Stimulated activated CD8-positive, alpha-beta memory T cell treated with anti-CD3 and anti-CD28 coated beads, Interleukin-4, amount 100 ng/mL, for 24 hours (primary cell): ENCODE data around the gene EPHA1.
"Not testable (repeated sequence)": the region's sequence is repeated elsewhere in the genome, so short reads cannot be mapped to it uniquely, and the experiment has no call there.

Source experiments
- DNase-seq: peaks from one replicate; pipeline ENCODE4 v3.0.0-alpha.2; 2020; ENCODE audit warnings: low read depth

The EPHA1 gene

GRCh38 chr7:143402233-143402632 lies 6.4 kb downstream of the EPHA1 start:
- DNase-seq: not testable (repeated sequence)

- DNase-seq: no peak
These were observed 7.4 kb downstream of the EPHA1 start for GRCh38 chr7:143401265-143401664.

GRCh38 chr7:143399642-143400041 lies 9.0 kb downstream of the EPHA1 start:
- no peak for DNase-seq

GRCh38 chr7:143399151-143399550 lies 9.5 kb downstream of the EPHA1 start:
- no peak for DNase-seq

DNA sequence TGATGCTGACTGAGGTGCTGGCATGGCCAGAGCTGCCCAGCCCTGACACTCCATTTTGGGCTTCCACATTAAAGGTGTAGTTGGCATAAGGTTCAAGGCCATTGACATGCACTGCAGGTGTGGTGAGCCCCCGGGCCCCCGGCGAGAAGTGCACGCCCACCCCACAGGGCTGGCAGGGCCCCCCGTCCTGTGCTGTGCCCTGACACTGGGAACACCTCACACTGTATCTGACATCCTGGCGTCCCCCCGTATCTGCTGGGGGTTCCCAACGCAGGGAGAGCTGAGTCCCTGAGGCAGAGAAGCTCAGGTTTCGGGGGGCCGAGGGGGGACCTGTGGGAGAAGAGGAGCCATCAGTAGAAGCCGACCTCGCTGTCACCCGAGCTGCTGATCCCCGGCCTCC lies 10.0 kb downstream of the EPHA1 start:
- no peak for DNase-seq

- DNase-seq: no peak
These were observed 10.7 kb downstream of the EPHA1 start for GRCh38 chr7:143397710-143398530.

DNA sequence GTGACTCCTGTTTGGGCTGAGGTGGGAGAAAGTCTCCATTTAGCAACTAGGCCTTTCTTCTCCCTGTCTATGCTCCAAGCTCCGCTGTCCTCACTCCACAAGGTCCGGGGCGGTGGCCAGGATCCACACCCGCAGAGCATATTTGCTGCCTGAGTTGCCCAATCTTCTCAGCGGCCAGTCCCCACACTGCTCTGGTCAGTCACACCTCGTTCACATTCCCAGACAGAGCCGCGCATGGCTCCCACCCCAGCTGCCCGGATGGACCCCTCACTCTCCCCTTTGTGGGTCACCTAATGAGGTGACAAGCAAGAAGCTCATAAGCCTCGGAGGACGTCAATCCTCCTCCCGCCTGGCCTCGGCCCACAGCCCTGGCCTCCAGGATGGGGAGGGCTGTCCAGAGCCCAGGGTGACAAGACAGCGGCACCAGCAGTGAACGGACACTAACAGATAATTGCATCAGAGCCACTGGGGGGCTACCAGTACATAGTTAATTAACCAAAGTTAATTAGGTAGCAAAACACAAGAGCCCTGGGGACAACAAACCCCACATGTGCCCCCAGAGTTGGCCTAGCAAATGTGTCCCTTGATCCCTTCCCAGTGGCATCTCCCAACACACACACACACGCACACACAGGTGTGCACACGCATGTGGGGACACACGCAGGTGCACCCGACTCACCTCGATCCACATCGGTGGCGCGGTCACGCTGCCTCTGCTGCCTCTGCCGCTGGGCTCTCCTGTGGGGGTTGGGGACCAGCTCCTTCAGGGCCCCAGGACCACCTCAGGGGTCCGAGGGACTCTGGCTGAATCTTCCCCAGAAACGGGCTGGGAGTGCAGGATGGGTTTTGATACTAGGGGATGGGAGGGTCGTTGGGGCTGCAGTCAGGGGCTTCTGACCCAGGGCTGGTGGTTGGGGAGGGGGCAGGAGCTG lies 11.8 kb downstream of the EPHA1 start:
- no peak for DNase-seq

DNA sequence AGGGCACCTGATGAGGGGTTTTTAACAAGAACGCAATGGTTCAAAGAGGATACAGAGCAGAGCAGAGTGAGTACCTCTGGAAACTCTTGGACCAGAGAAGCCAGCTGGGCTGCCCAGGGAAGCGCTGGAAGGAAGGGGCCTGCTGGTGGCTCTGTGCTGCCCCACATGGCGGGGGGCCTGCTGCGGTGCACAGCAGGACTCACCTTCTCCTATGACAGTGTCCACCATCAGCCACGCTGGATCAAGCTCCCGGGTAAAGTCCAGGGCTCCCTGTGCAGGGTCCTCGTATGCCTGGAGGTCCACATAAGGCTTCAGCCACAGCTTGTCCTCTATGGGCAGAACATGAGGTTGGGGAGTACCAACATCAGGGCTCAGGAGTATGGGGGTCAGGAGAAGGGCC lies 12.5 kb downstream of the EPHA1 start:
- no peak for DNase-seq

DNA sequence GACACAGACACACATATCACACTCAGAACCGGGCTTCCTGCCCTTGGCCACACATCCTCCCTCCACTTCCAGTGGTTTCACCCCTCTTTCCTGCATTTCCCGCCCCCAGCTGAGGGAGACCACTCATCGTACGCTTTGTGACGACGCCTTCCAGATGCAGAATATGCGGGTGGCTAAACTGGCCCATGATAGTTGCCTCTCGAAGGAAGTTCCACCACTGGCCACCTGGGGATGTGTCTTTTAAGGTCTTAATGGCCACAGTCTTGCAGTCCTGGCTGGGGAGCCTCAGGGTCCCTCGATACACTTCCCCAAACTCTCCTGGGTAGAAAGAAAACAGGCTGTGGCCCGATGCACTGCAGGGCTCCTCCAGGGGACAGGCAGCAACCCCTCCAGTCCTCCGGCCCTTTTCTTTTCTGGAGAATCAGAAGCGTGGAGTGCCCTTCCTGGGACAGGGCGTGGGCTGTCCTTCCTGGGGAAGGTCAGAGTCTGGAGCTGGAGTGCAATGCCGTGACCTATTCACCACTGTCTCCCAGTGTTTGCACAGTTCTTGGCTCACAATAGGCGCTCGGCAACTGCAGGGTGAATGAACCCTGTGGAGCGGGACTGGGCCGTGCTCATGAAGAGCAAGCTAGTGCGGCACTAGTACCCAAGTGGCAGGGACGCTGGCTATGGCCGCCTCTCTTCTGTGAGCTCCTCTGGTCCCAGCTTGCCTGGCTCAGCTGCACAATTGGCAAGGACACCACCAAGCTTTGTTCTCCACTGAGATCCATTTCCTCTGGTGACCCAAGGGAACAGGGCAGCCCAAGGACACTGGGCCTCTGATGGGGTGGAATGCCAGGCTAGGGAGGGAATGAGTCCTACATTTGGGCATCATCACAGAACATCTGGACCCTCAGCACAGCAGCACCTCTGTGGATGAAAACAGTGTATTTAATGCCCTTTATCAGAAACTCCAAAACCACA lies 13.2 kb downstream of the EPHA1 start:
- no peak for DNase-seq

- no peak for DNase-seq
These were observed 13.9 kb downstream of the EPHA1 start for GRCh38 chr7:143394777-143395176.

DNA sequence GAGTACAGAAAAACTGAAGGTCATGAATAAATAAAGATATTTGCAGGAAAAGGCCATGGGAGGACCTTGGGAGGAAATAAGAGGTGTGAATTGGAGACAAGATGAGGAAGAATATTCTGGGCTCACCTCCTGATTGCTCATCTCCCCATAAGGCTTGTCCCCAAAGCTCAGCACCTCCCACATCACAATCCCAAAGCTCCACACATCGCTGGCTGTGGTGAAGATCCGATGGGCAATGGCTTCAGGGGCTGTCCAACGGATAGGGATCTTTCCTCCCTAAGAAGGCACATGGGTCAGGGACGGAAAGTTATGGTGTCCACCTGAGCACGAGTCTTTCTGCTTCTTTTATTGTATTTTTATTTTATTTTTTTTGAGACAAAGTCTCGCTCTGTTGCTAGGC lies 14.6 kb downstream of the EPHA1 start:
- DNase-seq: no peak

DNA sequence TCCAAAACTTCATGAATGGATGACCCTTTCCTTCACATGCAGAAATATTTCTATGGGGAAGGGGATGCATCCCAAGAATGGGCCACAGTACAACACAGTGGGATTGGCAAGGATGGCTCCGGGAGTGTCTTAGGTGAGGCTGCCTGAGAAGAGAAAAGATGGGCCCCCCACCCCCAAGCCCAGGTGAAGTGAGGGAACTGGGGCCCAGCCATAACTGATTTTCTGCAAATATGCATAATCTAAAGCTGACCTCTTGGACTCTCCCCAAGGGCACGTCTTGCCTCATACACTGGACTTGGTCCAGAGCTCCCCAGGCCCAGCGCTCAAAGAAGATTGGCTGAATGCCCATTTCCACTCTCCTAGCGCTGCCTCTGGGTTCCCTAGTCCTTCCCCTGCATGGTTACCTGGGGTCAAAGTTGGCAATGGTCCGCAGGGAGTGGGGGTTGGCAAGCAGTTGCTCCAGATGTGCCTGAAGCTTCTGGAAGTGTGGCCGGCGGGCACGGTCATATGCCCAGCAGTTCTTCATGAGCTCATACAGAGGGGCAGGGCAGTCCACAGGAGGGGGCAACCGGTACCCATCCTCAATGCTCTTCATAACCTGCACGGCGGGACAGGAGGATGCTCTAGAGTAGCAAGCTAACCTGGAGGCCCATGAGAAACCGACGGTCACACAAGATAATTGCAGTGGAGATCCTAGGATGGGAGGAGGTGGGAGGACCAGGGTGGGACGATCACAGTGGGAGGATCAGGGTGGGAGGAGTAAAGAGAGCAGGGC lies 15.2 kb downstream of the EPHA1 start:
- DNase-seq: no peak

DNA sequence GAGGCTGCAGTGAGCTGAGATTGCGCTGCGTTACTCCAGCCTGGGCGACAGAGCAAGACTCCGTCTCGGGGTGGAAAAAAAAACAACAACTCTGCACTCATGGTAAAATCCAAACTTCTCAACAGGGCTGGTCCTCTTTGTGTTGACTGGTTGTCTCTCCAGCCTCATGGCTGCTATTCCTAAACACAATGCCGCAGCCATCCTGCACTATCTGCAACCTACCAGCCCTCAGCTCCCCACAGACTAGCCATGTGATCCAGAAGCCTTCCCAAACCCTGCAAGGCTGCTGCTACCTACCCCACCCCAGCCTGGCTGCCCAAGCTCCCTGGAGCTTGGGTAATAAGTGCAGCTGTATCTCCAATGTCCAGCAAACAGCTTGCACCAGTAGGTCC lies 15.8 kb downstream of the EPHA1 start:
- DNase-seq: no peak

DNA sequence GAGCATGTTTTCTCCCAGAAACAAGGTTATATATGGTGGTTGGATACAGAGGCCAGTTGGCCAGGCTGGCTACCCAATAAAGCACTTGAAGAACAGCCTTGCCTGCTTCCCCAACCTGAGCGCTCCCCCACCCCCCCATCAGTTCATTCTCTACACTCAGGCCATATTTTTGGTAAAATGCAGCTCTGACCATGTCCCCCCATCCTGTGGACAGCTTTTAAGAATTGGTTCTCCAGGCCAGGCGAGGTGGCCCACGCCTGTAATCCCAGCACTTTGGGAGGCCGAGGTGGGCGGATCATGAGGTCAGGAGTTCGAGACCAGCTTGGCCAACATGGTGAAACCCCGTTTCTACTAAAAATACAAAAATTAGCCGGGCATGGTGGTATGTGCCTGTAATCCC lies 16.2 kb downstream of the EPHA1 start:
- not testable (repeated sequence) for DNase-seq

DNA sequence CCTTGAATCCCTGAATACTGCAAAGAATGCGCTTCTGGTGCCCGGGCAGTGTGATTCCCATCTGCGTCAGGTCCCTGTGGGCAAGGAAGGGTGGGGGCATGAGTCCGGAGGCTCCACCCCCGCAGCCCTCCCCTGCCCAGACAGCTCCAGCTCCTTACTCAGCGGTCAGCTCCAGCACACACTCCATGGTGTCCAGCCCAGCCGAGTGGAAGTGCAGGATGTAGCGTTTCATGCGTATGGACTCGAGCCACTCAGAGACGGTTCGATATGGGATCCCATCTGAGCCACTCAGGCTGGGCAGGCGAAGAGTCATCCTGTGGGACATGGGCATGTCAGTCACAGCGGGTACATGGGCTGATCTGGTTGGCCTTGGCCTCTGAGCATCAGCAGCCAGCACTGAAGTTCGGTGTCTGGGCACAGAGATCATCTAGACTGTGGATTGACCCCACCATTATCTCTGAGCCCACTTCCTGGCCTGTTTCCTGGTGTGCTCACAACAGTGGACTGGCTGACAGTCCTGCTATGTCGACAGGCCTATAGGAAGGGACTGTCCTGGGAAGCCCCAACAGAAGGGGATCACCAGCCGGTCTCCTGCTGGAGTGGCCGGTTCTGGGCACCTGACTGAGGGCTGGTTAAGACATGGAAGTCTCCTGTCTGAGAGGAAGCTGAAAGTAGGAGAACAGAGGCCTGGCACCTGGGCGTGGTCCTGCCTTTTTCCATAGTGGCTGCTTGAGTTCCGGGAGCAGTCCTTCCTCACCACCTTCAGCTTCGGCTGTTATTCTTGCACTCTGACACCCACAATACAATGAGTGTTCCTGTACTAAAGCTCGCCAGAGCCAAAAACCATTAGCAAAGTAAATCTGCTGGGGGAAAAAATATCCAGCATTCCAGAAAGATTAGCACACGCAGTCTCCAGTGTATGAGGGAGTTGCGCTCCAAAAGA lies 16.9 kb downstream of the EPHA1 start:
- DNase-seq: no peak

DNA sequence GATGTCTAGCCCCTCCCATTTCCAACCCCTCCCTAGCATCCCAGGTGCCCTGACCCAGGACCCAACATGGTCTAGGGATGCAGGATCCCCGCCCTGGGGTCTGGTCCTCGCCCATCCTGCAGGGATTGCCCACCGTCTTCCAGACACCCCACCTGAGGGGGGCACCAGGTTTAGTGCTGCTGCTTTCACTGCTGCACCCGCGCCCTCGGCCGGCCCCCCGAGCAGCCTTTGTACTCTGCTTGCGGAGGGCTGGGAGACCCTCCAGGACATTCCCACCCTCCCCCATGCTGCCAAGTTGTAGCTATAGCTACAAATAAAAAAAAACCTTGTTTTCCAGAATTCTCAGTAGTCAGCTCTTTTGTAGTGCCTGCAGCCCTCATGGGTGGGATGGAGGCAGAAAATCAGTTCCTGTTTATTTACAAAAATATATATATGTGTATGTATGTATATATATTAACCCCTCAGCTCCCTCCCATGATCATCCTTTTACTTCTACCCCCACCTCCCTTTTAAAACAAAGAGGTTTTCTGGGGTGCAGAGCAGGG lies 17.8 kb downstream of the EPHA1 start:
- no peak for DNase-seq

- DNase-seq: no peak
These were observed 18.4 kb downstream of the EPHA1 start for GRCh38 chr7:143390104-143390772.

- no peak for DNase-seq
These were observed 19.1 kb downstream of the EPHA1 start for GRCh38 chr7:143389316-143390103.
